Measurements from ENCODE around the gene ERICH2. TPM values are rescaled to one million over a fixed set of nuclear protein-coding genes. Genes with fewer than 3 reads are reported as not detected.
A peak's percentile ranks its signal among the peaks of the same experiment; 100 is the strongest.

ERICH2 gene
- total and polyA plus RNA-seq, 9 donors = 0.23 to 3.2 (median 1.3) TPM; not detected in 1

DNA sequence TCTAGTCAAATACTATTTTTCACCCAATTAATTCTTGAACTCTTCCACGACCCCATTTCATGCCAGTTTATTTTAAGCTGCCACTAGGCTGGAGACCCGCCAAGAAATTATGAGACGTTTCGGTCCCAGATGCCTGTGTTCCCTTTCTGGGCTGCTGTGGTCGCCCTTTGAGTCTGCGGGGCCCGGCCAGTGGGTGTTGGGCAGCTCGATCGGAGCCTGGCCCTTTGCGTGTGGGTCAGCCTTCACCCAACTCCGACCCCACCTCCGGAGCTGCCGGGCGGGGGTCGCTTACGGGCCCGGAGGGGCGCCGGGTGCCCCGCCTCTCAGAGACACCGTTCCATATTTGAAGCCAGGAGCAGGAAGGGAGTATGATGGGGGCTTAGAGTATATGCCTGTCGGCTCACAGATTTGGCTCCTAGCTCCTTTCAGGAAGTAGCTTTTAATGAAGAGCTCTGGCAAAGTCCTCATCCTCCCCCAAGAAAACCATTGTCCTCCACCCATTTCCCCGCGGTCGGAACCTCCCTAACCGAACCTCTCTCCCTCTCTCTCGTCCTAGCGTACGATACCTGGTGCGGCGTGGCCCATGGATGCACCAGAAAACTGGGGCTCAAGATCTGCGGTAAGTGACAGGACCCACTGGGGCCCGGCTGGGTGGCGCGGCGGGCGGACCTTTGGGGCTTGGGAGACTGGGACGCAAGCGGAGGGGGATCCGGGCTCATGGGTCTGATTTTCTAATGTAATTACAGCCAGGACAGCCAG, 51.5 kb downstream of the ERICH2 start:
- WGBS, 3 donors = 4 to 17% (median 6%) methylated on average over 40 of the region's 40 CpGs
- peaks cover 11% of the 10 kb centered on the region for H3K4me1 ChIP-seq (ENCODE audit: insufficient read depth)

DNA sequence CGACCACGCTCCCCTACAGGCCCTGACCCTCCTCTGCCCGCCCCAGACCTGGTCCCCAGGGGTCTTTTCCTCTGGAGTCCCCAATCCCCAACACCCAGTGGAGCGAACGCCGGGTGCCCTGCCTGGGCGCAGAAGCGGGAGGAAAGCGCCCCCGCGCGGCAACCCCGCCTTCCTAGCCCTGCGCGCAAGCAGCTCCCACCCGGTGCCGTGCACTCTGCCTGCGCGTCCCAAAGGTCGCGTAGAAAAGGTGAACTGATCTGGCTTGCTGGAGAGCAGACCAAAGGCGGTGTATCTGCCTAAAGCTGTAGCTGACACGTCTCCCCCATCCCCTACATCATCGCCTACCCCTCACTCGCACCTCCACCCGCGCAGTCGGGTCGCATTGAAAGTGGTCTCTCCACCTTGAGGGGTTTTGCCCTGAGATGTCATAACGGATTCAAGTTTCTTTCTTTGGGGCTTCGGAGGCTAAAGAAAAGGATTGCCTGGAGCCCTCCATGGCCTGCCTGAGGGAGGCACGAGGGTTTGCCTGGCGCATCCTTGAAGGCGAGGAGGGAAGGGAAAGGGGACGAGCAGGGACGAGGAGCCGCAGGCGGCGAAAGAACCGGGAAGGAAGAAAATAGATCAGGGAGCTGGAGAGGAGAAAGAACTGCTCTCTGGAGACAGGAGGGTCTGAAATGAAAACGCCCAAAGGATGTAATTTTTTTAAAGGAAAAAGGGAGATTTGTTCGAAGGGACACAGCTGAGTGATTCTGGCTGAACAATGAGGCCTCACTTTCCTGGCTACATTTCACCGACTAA, 52.3 kb downstream of the ERICH2 start:
- H3K4me1 ChIP-seq (ENCODE audit: insufficient read depth) = peaks cover 11% of the 10 kb centered on the region
- no peak overlapping the region for H3K27ac ChIP-seq
- TF ChIP-seq POLR2A (IDR thresholded peaks at IDR 0.05) = no peak
- TF ChIP-seq, protein P1, sequence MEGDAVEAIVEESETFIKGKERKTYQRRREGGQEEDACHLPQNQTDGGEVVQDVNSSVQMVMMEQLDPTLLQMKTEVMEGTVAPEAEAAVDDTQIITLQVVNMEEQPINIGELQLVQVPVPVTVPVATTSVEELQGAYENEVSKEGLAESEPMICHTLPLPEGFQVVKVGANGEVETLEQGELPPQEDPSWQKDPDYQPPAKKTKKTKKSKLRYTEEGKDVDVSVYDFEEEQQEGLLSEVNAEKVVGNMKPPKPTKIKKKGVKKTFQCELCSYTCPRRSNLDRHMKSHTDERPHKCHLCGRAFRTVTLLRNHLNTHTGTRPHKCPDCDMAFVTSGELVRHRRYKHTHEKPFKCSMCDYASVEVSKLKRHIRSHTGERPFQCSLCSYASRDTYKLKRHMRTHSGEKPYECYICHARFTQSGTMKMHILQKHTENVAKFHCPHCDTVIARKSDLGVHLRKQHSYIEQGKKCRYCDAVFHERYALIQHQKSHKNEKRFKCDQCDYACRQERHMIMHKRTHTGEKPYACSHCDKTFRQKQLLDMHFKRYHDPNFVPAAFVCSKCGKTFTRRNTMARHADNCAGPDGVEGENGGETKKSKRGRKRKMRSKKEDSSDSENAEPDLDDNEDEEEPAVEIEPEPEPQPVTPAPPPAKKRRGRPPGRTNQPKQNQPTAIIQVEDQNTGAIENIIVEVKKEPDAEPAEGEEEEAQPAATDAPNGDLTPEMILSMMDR (IDR thresholded peaks at IDR 0.05) = no peak
- TF ChIP-seq EP300 (IDR thresholded peaks at IDR 0.05) = no peak
- WGBS, 3 donors = 4 to 19% (median 5%) methylated on average over 43 of the region's 43 CpGs
- no peaks in the 10 kb centered on the region for H3K36me3 ChIP-seq
- peaks cover 4% of the 10 kb centered on the region for H3K27me3 ChIP-seq
- DNase-seq = no peak
- intact Hi-C loops (cut with DNase I) = no loop called here
- H3K4me3 ChIP-seq = no peak overlapping the region
- H3K9me3 ChIP-seq = no peaks in the 10 kb centered on the region

More for the DNA sequence above, 51.5 kb downstream of the ERICH2 start:
- H3K27ac ChIP-seq = no peak overlapping the region
- H3K36me3 ChIP-seq = no peaks in the 10 kb centered on the region
- intact Hi-C loops (cut with DNase I) = no loop called here
- no peaks in the 10 kb centered on the region for H3K9me3 ChIP-seq
- no peak for TF ChIP-seq EP300 (IDR thresholded peaks at IDR 0.05)
- TF ChIP-seq, protein P1 (IDR thresholded peaks at IDR 0.05) = no peak
- TF ChIP-seq POLR2A (IDR thresholded peaks at IDR 0.05) = no peak
- H3K4me3 ChIP-seq = no peak overlapping the region
- no peak for DNase-seq
- H3K27me3 ChIP-seq = peaks cover 4% of the 10 kb centered on the region

DNA sequence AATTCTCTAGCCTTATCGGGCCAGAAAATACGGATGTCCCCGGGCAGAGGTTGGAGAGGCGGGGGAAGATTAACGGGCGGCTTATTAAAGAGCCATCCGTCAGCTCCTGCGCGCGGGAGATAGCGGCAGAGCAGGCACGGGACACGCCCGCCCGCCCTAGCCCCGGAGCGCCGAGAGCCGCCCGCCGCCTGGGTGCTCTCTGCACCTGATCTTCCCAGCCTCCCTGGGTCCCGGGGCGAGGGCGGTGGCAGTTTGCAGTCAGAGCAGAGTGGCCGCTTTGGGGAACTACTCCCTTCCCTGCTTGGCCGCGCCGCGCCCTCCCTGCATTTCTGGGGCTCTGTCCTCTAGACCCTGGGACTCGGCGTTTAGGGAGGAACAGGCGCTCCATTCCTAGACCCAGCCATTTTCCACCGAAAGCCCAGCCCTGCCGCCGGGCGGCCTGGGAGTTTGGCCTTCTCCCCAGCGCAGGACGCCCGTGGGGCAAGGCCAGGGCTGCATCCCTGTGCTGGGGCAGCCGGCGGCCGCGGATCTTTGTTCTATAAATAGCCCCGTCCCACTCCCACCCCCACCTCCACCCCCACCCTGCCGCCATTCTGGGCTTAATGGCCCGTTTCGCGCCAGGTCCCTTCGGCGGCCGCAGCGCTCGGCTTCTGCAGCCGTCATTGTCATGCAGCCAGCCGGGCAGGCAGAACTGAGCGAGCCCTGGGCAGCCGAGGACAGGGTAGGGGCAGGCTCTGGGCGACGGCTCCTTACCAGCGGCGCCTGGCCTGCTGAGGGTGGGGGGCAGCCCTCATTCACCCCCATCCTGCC, 53.1 kb downstream of the ERICH2 start:
- intact Hi-C loops (cut with DNase I) = no loop called here
- no peaks in the 10 kb centered on the region for H3K9me3 ChIP-seq
- no peak for DNase-seq
- 1 to 2% (median 2%) methylated on average over 55 to 61 of the region's 61 CpGs for whole genome bisulfite sequencing, 3 donors
- no peaks in the 10 kb centered on the region for H3K36me3 ChIP-seq
- TF ChIP-seq POLR2A (IDR thresholded peaks at IDR 0.05) (no peak), EP300 (IDR thresholded peaks at IDR 0.05) (no peak)
- TF ChIP-seq, protein P1 (IDR thresholded peaks at IDR 0.05) = no peak
- H3K27ac ChIP-seq = no peak overlapping the region
- H3K27me3 ChIP-seq = peaks cover 4% of the 10 kb centered on the region
- peak overlapping the region; percentile 18 for H3K4me3 ChIP-seq
- H3K4me1 ChIP-seq (ENCODE audit: insufficient read depth) = peaks cover 11% of the 10 kb centered on the region

DNA sequence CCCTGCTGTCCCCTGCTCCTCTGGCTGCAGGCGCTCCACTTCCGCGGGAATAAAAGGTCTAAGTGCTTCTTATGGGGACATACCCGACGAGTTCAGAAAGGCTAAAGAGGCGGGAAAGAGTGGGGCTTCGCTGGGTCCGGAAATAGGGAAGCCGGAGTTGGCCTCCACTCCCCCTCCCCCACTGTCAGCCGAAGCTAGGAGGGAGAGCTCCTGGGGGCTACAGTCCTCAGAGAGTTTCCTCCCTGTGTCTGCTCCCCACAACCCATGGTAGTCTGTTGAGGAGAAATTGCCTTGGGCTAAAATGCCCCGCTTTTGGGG, 53.7 kb downstream of the ERICH2 start:
- no peaks in the 10 kb centered on the region for H3K36me3 ChIP-seq
- no peak overlapping the region for H3K27ac ChIP-seq
- WGBS, 3 donors = 17 to 29% (median 18%) methylated on average over 11 of the region's 11 CpGs
- H3K4me3 ChIP-seq = no peak overlapping the region
- peaks cover 4% of the 10 kb centered on the region for H3K27me3 ChIP-seq
- H3K4me1 ChIP-seq (ENCODE audit: insufficient read depth) = peaks cover 9% of the 10 kb centered on the region
- no peaks in the 10 kb centered on the region for H3K9me3 ChIP-seq
- no peak for DNase-seq
- intact Hi-C loops (cut with DNase I) = no loop called here
- no peak for TF ChIP-seq EP300 (IDR thresholded peaks at IDR 0.05)
- no peak for TF ChIP-seq POLR2A (IDR thresholded peaks at IDR 0.05)
- TF ChIP-seq, protein P1 (IDR thresholded peaks at IDR 0.05) = no peak

Measured in ovary (tissue), 9 donors.